ENCODE results near the gene PHF23. TPM values are rescaled to one million over a fixed set of nuclear protein-coding genes. Genes with fewer than 3 reads are reported as not detected.

The PHF23 gene
- total RNA-seq, 1 donor from 2014 or later = 78.0 TPM

DNA sequence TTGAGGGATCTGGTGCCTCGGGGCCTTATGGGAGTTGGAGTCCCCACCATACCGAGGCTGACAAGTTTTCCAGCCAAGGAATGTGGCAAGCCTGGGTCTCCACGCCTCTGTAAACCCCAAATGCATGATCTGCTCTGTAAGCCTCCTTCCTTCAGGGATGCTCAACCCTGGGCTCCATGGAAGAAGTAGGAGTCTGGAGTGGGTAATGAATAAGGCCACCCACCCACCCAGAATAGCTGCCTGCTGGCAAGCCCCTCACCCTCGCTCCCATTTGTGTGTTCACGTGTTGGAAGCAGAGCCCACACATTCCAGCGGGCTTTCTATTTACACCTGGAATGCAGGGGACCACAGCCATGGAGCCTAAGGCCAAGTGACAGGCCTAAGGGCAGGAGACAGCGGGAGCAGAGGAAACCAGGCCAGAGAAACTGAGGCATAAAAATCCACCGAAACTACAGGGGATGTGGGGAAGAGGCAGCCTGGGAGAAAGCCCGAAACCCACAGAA, 24.1 kb downstream of the PHF23 start:
- peaks cover 9% of the 10 kb centered on the region for H3K36me3 Mint-ChIP-seq (ENCODE audit: low read depth, unreplicated experiment)
- Histone ChIP-seq H3K36me3 (ENCODE audit: insufficient read depth, low read length) (no peaks in the 10 kb centered on the region), H2AFZ (ENCODE audit: low read depth, low read length) (no peak overlapping the region), H3K79me2 (ENCODE audit: insufficient read depth, low read length) (peaks cover 61% of the 10 kb centered on the region), H3K4me3 (ENCODE audit: insufficient read depth, low read depth, low read length) (peak overlapping the region; percentile 69), H3K9ac (ENCODE audit: low read length) (peak overlapping the region; percentile 76), H3K27ac (ENCODE audit: low read depth, low read length) (peak overlapping the region; percentile 73), H3K27me3 (ENCODE audit: insufficient read depth, low read length) (no peaks in the 10 kb centered on the region), H3K4me1 (ENCODE audit: insufficient read depth, low read length) (peaks cover 39% of the 10 kb centered on the region), H4K20me1 (ENCODE audit: insufficient read depth, low read length) (peaks cover 56% of the 10 kb centered on the region), H3K4me2 (ENCODE audit: low read length) (peak overlapping the region; percentile 92), H3K9me3 (ENCODE audit: insufficient read depth, low read depth, low read length) (no peaks in the 10 kb centered on the region)
- DNase-seq (ENCODE audit: low read depth) (no peak), FAIRE-seq (peak; percentile 26)
- H3K4me3 Mint-ChIP-seq (ENCODE audit: unreplicated experiment) = peak overlapping the region; percentile 84
- no peaks in the 10 kb centered on the region for H3K27me3 Mint-ChIP-seq (ENCODE audit: low read depth, unreplicated experiment)
- H3K27ac Mint-ChIP-seq (ENCODE audit: unreplicated experiment) = peak overlapping the region; percentile 99
- peaks cover 32% of the 10 kb centered on the region for H3K4me1 Mint-ChIP-seq (ENCODE audit: low read depth, unreplicated experiment)
- TF ChIP-seq, protein P1, sequence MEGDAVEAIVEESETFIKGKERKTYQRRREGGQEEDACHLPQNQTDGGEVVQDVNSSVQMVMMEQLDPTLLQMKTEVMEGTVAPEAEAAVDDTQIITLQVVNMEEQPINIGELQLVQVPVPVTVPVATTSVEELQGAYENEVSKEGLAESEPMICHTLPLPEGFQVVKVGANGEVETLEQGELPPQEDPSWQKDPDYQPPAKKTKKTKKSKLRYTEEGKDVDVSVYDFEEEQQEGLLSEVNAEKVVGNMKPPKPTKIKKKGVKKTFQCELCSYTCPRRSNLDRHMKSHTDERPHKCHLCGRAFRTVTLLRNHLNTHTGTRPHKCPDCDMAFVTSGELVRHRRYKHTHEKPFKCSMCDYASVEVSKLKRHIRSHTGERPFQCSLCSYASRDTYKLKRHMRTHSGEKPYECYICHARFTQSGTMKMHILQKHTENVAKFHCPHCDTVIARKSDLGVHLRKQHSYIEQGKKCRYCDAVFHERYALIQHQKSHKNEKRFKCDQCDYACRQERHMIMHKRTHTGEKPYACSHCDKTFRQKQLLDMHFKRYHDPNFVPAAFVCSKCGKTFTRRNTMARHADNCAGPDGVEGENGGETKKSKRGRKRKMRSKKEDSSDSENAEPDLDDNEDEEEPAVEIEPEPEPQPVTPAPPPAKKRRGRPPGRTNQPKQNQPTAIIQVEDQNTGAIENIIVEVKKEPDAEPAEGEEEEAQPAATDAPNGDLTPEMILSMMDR (IDR thresholded peaks at IDR 0.05; ENCODE audit: insufficient read depth, low read depth, low read length) = no peak
- TF ChIP-seq EZH2 (IDR thresholded peaks at IDR 0.05; ENCODE audit: insufficient read depth, low read length) = no peak
- H3K9me3 Mint-ChIP-seq (ENCODE audit: unreplicated experiment) = no peaks in the 10 kb centered on the region

DNA sequence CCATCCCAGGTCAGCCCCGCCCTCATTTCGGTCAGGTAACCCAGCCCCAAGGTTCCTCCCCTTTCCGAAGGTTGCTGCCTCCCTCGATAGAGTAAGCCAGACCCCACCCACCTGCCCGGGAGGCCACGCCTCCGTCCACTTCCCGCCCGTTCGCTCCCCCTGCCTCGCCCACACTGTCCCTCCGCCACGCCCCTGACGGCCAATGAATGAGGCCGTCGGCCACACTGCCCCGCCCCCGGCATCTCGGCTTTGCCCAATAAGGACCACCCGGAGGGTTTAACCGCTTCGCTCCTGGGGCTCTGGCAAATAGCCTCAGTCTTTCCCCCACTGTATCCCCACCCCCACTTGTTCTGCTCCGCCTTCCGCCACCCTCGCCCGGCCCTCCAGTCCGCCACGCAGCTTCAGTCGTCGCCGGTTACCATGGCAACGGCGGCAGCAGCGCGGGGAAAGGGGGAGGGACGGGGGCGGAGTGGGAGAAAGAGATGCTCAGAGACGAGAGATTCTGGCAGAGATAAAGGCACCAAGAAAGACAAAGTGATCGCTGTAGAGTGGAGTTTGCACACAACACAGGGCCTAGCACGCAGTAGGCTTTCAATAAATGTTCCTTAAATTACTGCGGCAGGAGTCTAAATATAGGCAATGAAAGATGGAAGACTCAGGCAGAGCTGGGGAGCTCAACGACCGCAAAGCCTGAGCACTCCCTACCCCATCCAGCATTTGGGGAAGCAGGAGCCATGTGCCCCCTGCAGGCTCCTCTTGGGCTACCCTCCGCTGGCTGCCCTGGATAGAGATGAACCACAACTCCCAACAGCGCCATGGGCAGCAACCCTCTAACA, 24.7 kb downstream of the PHF23 start:
- no peaks in the 10 kb centered on the region for H3K27me3 ChIP-seq (ENCODE audit: insufficient read depth, low read length)
- H3K36me3 ChIP-seq (ENCODE audit: insufficient read depth, low read length) = no peaks in the 10 kb centered on the region
- H3K79me2 ChIP-seq (ENCODE audit: insufficient read depth, low read length) = peaks cover 63% of the 10 kb centered on the region
- Mint-ChIP-seq H3K9me3 (ENCODE audit: unreplicated experiment) (no peaks in the 10 kb centered on the region), H3K4me1 (ENCODE audit: low read depth, unreplicated experiment) (peaks cover 33% of the 10 kb centered on the region), H3K4me3 (ENCODE audit: unreplicated experiment) (peak overlapping the region; percentile 84), H3K27ac (ENCODE audit: unreplicated experiment) (peak overlapping the region; percentile 99), H3K27me3 (ENCODE audit: low read depth, unreplicated experiment) (no peaks in the 10 kb centered on the region), H3K36me3 (ENCODE audit: low read depth, unreplicated experiment) (peaks cover 12% of the 10 kb centered on the region)
- peak; percentile 88 for DNase-seq (ENCODE audit: low read depth)
- no peak for FAIRE-seq
- H2AFZ ChIP-seq (ENCODE audit: low read depth, low read length) = no peak overlapping the region
- TF ChIP-seq, protein P1 (IDR thresholded peaks at IDR 0.05; ENCODE audit: insufficient read depth, low read depth, low read length) = peak; percentile 37
- TF ChIP-seq EZH2 (IDR thresholded peaks at IDR 0.05; ENCODE audit: insufficient read depth, low read length) = no peak
- peaks cover 37% of the 10 kb centered on the region for H3K4me1 ChIP-seq (ENCODE audit: insufficient read depth, low read length)
- H4K20me1 ChIP-seq (ENCODE audit: insufficient read depth, low read length) = peaks cover 63% of the 10 kb centered on the region
- peak overlapping the region; percentile 76 for H3K9ac ChIP-seq (ENCODE audit: low read length)
- peak overlapping the region; percentile 73 for H3K27ac ChIP-seq (ENCODE audit: low read depth, low read length)
- H3K4me2 ChIP-seq (ENCODE audit: low read length) = peak overlapping the region; percentile 92
- peak overlapping the region; percentile 69 for H3K4me3 ChIP-seq (ENCODE audit: insufficient read depth, low read depth, low read length)
- H3K9me3 ChIP-seq (ENCODE audit: insufficient read depth, low read depth, low read length) = no peaks in the 10 kb centered on the region
